Stimulated activated memory B cell treated with anti-CD40 and anti-IgM and Interleukin-4, amounts not matched to agents 10 μg/mL and 1 μg/mL and 100 μg/mL, for 72 hours (primary cell): Measurements from ENCODE around the gene MACIR.

Source experiments
- ATAC-seq: fragments of 150-1000 bp; cut with Tn5 transposase; 2 replicates; pipeline ENCODE4 v1.10.0; 2021
- H3K27ac Mint-ChIP-seq: one replicate; pipeline ENCODE4 v1.8.0; 2022; ENCODE audit warnings: mild to moderate bottlenecking, mixed read lengths
- H3K27me3 Mint-ChIP-seq: one replicate; pipeline ENCODE4 v1.8.0; 2022; ENCODE audit warnings: mixed read lengths
- H3K36me3 Mint-ChIP-seq: one replicate; pipeline ENCODE4 v1.8.0; 2022; ENCODE audit warnings: mixed read lengths
- H3K4me1 Mint-ChIP-seq: one replicate; pipeline ENCODE4 v1.8.0; 2022; ENCODE audit warnings: mixed read lengths
- H3K4me3 Mint-ChIP-seq: one replicate; pipeline ENCODE4 v1.8.0; 2022; ENCODE audit warnings: mild to moderate bottlenecking, moderate library complexity, mixed read lengths
- H3K9me3 Mint-ChIP-seq: one replicate; pipeline ENCODE4 v1.8.0; 2022; ENCODE audit warnings: mixed read lengths

MACIR gene

DNA sequence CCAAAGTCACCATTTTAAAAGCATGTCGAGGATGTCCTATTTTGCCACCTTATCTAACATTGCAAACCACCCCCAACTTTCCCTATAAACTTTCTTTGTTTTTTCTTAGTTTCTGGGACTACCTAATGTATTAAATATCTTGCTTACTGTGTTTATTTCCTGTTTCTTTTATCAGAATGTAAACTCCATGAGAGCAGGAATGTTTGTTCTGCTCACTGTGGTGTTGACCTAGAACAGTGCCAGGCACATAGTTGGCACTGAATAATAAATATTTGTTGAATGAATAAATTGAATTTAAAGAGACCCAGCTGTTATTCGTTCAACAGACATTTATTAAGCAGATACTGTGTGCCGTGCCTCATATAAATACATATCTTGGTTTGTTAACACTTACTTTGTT, 35.2 kb downstream of the MACIR start:
- no peaks in the 10 kb centered on the region for H3K36me3 Mint-ChIP-seq
- H3K27me3 Mint-ChIP-seq, result no peaks in the 10 kb centered on the region
- no peak for ATAC-seq
- H3K4me3 Mint-ChIP-seq, result no peak overlapping the region
- no peaks in the 10 kb centered on the region for H3K9me3 Mint-ChIP-seq
- no peak overlapping the region for H3K27ac Mint-ChIP-seq
- H3K4me1 Mint-ChIP-seq, result no peaks in the 10 kb centered on the region

DNA sequence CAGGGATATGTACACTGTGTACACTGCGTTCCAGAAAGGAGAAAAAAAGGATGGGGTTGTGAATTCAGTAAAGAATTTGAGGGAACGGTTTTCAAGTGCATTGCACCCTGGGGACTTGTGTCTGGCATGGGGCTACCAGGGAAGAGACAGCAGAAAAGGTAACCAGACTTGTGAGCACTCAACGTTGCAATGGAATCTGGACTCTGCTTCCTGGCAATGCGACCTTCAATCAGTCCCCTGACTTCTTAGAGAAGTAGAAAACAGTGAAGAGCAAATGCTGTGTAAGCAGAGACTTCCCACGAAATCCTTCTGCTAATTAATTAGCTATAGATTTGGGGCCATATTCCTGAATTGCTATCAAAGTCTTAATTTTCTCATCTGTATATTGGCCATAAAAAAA, 36.3 kb downstream of the MACIR start:
- no peak for ATAC-seq

DNA sequence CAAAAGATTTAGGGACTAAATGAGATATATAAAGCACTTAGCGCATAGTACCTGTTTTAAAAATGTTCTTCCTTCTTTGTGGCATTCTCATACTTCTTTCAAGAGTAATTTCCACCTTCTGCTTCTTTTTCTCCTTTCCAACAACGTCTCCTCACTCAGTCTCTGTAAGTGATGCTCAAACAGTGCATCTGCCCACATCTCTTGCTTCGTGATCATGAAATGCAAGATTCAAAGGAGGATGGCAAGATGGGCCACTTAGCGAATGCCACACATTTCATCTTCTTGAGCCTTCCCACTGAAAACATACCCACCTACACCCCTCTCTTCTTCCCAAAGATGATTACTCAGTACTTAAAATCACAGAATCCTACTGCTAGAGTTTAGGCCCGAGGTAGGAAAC, 36.9 kb downstream of the MACIR start:
- Mint-ChIP-seq H3K4me3 (no peak overlapping the region), H3K36me3 (no peaks in the 10 kb centered on the region), H3K27me3 (no peaks in the 10 kb centered on the region), H3K27ac (no peak overlapping the region), H3K9me3 (no peaks in the 10 kb centered on the region), H3K4me1 (no peaks in the 10 kb centered on the region)
- ATAC-seq, result no peak

More for the DNA sequence above, 36.3 kb downstream of the MACIR start:
- no peaks in the 10 kb centered on the region for H3K9me3 Mint-ChIP-seq
- H3K27me3 Mint-ChIP-seq, result no peaks in the 10 kb centered on the region
- no peak overlapping the region for H3K27ac Mint-ChIP-seq
- no peak overlapping the region for H3K4me3 Mint-ChIP-seq
- no peaks in the 10 kb centered on the region for H3K36me3 Mint-ChIP-seq
- no peaks in the 10 kb centered on the region for H3K4me1 Mint-ChIP-seq

DNA sequence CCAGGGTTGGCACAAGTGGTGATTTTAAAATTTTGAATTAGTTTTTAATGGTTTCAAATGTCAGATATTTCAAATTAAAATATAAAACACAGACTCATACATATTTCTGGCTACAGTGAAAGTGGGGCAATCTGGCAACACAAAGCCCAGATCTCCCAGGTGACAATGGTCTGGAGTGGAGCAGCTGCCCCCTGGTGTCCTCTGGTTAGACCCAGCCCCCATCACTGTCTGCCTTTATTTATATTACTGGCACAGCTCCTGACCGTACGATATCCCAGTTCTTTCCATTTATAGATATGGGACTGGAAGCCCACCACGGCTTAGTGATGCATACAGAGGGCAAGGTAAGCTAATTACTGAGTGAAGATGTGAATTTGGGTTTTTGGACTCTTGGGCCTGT, 37.3 kb downstream of the MACIR start:
- Mint-ChIP-seq H3K27ac (no peak overlapping the region), H3K36me3 (no peaks in the 10 kb centered on the region), H3K9me3 (no peaks in the 10 kb centered on the region), H3K4me3 (no peak overlapping the region), H3K27me3 (no peaks in the 10 kb centered on the region), H3K4me1 (no peaks in the 10 kb centered on the region)
- no peak for ATAC-seq

DNA sequence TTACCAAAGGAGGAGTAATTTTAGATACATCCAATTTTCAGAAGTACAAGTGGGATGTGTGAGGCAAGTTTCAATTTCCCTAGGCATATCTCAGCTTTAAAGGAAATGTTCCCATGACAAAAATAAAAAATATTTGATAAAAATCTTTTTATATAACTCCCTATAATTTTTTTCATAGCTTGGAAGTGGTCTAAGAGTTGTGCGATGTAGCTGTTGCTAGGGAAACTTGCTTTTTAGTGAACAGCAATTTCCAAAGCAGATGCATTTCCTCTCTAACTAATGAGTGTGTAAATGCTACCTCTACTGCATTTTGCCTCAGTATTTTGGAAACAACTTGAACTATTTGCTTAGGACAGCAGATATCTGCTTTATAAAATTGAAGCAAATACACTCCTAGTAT, 39.6 kb downstream of the MACIR start:
- Mint-ChIP-seq H3K36me3 (no peaks in the 10 kb centered on the region), H3K4me1 (no peaks in the 10 kb centered on the region), H3K27ac (no peak overlapping the region), H3K4me3 (no peak overlapping the region), H3K9me3 (no peaks in the 10 kb centered on the region), H3K27me3 (no peaks in the 10 kb centered on the region)
- ATAC-seq, result no peak

DNA sequence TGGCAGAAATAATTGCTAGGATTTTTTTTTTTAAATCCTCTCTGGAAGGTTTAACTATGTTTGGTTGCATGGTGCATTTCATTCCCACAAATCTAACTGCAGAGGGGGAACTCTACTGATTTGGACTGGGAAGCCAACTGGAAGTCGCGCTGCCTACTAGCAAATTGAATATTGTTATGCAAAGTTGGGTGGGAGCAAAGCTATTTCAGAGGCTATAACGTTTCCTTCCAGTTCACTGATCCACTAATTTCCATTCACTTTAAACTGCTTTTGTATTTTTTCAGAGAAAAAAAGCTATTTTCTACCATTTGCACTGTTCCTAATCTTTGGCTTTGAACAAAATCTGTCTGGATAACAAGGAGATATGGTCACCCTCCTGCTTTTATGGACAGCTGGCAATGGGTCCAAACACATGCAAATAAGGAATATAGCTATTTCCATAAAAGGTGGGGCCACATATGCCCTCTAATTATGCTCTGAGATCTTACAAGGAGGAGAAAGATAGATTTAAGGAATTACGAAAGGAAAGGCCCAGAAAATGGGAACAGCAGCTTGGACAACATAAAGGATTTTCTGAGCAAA, 40.1 kb downstream of the MACIR start:
- H3K36me3 Mint-ChIP-seq, result no peaks in the 10 kb centered on the region
- no peaks in the 10 kb centered on the region for H3K27me3 Mint-ChIP-seq
- H3K27ac Mint-ChIP-seq, result no peak overlapping the region
- ATAC-seq, result no peak
- no peak overlapping the region for H3K4me3 Mint-ChIP-seq
- H3K9me3 Mint-ChIP-seq, result no peaks in the 10 kb centered on the region
- no peaks in the 10 kb centered on the region for H3K4me1 Mint-ChIP-seq

DNA sequence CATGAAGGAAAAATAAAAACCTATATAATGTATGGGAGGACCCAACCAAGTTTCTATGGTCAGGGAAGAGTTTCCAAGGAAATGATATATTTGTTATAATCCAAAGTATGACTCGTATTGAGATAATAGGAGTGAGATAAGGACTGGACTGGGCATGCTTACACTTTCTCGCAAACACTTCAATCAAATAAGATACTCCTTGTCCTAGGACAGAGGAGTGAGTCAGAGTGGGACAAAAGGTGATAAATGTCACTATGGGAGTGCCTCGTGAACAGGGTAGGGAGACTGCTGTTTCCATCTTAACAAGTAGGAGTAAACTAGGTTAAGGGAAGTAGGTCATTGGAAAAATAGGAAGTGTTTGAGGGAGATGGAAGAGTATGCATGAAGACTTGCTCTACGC, 47.2 kb downstream of the MACIR start:
- ATAC-seq, result no peak
- Mint-ChIP-seq H3K9me3 (no peaks in the 10 kb centered on the region), H3K27ac (no peak overlapping the region), H3K4me1 (no peaks in the 10 kb centered on the region), H3K4me3 (no peak overlapping the region), H3K36me3 (no peaks in the 10 kb centered on the region), H3K27me3 (no peaks in the 10 kb centered on the region)

DNA sequence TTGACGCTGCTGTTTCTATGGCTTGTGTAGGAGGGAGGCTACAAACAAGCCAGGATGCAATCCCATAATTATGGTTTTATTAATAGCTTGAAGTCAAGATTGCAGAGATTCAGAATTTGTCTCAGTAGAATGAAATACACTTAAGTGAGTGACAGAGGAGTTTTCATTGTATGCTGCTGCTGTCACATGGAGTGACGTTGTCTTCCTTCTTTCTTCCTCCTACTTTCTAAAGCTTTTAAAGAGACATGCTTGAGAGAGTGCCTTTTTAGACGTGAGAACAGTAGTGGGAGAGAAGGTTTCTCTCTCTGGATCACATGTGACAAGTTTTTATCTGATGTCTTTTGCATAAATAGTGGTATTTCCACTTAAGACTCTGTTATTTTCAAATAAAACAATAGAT, 48.9 kb downstream of the MACIR start:
- no peaks in the 10 kb centered on the region for H3K36me3 Mint-ChIP-seq
- ATAC-seq, result no peak
- H3K4me1 Mint-ChIP-seq, result no peaks in the 10 kb centered on the region
- H3K9me3 Mint-ChIP-seq, result no peaks in the 10 kb centered on the region
- H3K4me3 Mint-ChIP-seq, result no peak overlapping the region
- H3K27ac Mint-ChIP-seq, result no peak overlapping the region
- peaks cover 12% of the 10 kb centered on the region for H3K27me3 Mint-ChIP-seq

DNA sequence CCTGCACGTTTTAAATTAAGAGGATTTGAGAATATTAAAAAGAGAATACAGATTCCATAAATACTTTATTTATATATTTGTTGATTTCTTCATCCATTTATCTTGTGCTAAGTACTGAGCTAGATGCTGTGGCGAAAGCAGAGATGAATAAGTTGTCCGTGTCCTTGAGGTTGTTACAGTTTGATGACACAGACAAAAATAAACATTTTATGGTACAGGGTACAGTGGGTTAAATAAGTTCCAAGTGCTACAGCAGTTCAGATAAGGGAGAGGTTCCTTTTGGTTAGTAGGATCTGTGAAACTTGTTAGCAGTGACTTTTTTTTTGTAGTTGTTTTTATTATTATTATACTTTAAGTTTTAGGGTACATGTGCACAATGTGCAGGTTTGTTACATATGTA, 50.2 kb downstream of the MACIR start:
- H3K36me3 Mint-ChIP-seq, result no peaks in the 10 kb centered on the region
- peaks cover 12% of the 10 kb centered on the region for H3K27me3 Mint-ChIP-seq
- no peaks in the 10 kb centered on the region for H3K4me1 Mint-ChIP-seq
- H3K27ac Mint-ChIP-seq, result no peak overlapping the region
- no peak for ATAC-seq
- H3K9me3 Mint-ChIP-seq, result no peaks in the 10 kb centered on the region
- no peak overlapping the region for H3K4me3 Mint-ChIP-seq

DNA sequence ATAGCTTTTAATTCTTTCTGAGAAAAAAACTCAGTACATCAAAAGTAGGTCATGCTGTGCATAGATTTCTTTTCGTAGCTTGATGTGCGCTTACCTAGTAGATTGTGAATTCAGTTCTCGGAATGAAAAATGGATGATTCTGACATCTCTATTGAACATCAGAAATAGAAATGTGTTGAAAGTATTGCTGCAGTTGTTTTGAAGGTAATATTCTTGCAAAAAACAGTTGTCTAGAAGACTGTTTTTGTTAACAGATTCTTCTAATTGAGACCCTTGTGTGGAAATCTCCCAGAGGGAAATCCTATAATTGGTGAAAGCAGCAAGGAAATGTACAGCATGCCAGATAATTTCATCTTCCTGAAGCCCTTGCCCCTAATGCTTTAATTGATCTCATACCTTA, 54.5 kb downstream of the MACIR start:
- ATAC-seq, result no peak
- no peaks in the 10 kb centered on the region for H3K36me3 Mint-ChIP-seq
- H3K9me3 Mint-ChIP-seq, result no peaks in the 10 kb centered on the region
- H3K4me1 Mint-ChIP-seq, result no peaks in the 10 kb centered on the region
- no peak overlapping the region for H3K4me3 Mint-ChIP-seq
- no peak overlapping the region for H3K27ac Mint-ChIP-seq
- H3K27me3 Mint-ChIP-seq, result peaks cover 27% of the 10 kb centered on the region

DNA sequence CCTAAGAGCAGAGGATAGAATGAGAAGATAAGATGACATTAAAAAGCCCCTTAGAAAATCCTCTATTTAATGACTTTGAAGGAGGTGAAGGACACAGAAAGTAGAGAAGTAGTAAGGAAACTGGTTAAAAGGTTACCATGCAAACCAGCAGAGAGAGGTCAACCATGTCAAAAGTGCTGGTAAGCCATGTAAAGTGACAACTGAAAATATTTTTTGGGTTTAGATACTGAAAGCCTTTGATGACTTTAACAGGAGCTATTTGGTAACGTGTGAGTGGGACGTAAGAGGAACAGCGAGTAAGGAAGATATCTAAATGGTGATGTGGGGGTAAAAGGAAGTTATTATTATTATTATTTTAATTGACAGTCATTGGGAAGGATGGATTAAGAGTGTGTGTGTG, 56.9 kb downstream of the MACIR start:
- no peaks in the 10 kb centered on the region for H3K9me3 Mint-ChIP-seq

DNA sequence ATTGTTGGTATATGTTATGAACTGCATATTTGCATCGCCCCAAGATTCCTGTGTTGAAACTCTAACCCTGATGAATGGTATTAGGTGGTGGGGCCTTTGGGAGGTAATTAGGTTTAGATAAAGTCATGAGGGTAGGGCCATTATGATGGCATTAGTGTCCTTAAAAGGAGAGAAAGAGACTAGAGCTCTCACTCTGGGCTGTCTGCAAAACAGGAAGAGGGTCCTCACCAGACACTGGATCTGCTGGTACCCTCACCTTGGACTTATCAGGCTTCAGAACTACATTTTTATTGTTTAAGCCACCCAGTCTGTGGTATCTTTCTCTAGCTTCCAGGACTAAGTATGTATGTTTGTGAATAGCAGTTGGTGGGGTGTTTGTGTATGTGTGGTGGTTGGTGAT, 68.9 kb downstream of the MACIR start:
- Mint-ChIP-seq H3K9me3 (no peaks in the 10 kb centered on the region), H3K27ac (no peak overlapping the region), H3K36me3 (no peaks in the 10 kb centered on the region), H3K4me3 (no peak overlapping the region), H3K27me3 (peaks cover 10% of the 10 kb centered on the region), H3K4me1 (no peaks in the 10 kb centered on the region)
- ATAC-seq, result no peak

More for the DNA sequence above, 56.9 kb downstream of the MACIR start:
- Mint-ChIP-seq H3K4me3 (no peak overlapping the region), H3K36me3 (no peaks in the 10 kb centered on the region), H3K4me1 (no peaks in the 10 kb centered on the region), H3K27ac (no peak overlapping the region), H3K27me3 (peaks cover 27% of the 10 kb centered on the region)
- ATAC-seq, result no peak

DNA sequence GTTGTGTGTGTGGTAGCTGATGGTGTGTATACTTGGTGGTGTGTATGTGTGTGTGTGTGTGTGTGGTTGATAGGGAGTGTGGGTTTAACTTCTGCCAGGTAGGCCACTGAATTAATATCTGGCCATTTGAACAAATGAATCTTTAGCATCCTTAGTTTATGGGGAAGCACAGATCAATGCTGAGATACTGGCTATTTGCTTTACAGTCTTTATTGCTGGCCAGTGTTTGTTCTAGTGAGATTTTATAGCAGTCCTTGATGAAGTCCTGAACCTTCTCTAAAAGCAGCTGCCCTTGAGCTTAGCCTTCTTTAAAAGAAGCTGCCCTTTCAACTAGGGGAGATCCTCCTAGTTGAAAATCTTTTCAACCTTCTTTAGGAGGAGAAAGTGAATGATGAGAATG, 69.3 kb downstream of the MACIR start:
- no peaks in the 10 kb centered on the region for H3K4me1 Mint-ChIP-seq
- H3K27me3 Mint-ChIP-seq, result peaks cover 10% of the 10 kb centered on the region
- H3K9me3 Mint-ChIP-seq, result no peaks in the 10 kb centered on the region
- H3K36me3 Mint-ChIP-seq, result no peaks in the 10 kb centered on the region
- ATAC-seq, result no peak
- no peak overlapping the region for H3K4me3 Mint-ChIP-seq
- H3K27ac Mint-ChIP-seq, result no peak overlapping the region
